ENCODE data around the gene CLEC4G. TPM values are rescaled to one million over a fixed set of nuclear protein-coding genes. Genes with fewer than 3 reads are reported as not detected.

CLEC4G gene
- polyA plus RNA-seq, 2 of the 4 experiments (the other 2 are of a cell fraction): not detected

GRCh38 chr19:7703332-7703731, 28.6 kb downstream of the CLEC4G start:
- Histone ChIP-seq H3K4me1 (no peaks in the 10 kb centered on the region), H3K4me2 (no peak overlapping the region), H3K9me3 (no peaks in the 10 kb centered on the region), H3K27ac (no peak overlapping the region), H3K4me3 (no peak overlapping the region)
- 0 out of 6 replicates have a peak, but pooled peaks of 1 of the 2 experiments have one; percentile 24 for ATAC-seq
- TF ChIP-seq SREBF2 (IDR thresholded peaks at IDR 0.05) (no peak), NR3C1 (IDR thresholded peaks at IDR 0.05) (no peak), ATOH8 (CRISPR knock-in tag; IDR thresholded peaks at IDR 0.05; ENCODE audit: low read depth) (no peak), TFCP2L1 (CRISPR knock-in tag; IDR thresholded peaks at IDR 0.05) (no peak), SMC3 (IDR thresholded peaks at IDR 0.05) (no peak), HEYL (CRISPR knock-in tag; IDR thresholded peaks at IDR 0.05) (no peak), FOXS1 (CRISPR knock-in tag; IDR thresholded peaks at IDR 0.05) (no peak), BHLHE40 (IDR thresholded peaks at IDR 0.05; ENCODE audit: low read depth, low read length) (no peak), HOXB5 (CRISPR knock-in tag; IDR thresholded peaks at IDR 0.05) (no peak), GATA3 (IDR thresholded peaks at IDR 0.05; ENCODE audit: borderline replicate concordance) (no peak)
- TF ChIP-seq, protein P1, sequence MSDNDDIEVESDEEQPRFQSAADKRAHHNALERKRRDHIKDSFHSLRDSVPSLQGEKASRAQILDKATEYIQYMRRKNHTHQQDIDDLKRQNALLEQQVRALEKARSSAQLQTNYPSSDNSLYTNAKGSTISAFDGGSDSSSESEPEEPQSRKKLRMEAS (IDR thresholded peaks at IDR 0.05): no peak
- TF ChIP-seq, protein P2, sequence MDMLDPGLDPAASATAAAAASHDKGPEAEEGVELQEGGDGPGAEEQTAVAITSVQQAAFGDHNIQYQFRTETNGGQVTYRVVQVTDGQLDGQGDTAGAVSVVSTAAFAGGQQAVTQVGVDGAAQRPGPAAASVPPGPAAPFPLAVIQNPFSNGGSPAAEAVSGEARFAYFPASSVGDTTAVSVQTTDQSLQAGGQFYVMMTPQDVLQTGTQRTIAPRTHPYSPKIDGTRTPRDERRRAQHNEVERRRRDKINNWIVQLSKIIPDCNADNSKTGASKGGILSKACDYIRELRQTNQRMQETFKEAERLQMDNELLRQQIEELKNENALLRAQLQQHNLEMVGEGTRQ (IDR thresholded peaks at IDR 0.05): no peak
- FAIRE-seq: no peak
- WGBS (ENCODE audit: missing lambda C conversion rate): 68% methylated on average over 8 of the region's 8 CpGs
- CTCF ChIA-PET: interaction anchor here (1.2 kb wide), 1 partner anchor 135 kb away, joined by 3 read pairs; no protein-coding TSS in a partner anchor
- DNase-seq (ENCODE audit: low read depth in 1 of 2, low spot score in 1 of 2): peak in 1 of 2 experiments; percentile 27
- POLR2A ChIA-PET: interaction anchor here (0.6 kb wide), 1 partner anchor 566 kb away, joined by 3 read pairs; no protein-coding TSS in a partner anchor

DNA sequence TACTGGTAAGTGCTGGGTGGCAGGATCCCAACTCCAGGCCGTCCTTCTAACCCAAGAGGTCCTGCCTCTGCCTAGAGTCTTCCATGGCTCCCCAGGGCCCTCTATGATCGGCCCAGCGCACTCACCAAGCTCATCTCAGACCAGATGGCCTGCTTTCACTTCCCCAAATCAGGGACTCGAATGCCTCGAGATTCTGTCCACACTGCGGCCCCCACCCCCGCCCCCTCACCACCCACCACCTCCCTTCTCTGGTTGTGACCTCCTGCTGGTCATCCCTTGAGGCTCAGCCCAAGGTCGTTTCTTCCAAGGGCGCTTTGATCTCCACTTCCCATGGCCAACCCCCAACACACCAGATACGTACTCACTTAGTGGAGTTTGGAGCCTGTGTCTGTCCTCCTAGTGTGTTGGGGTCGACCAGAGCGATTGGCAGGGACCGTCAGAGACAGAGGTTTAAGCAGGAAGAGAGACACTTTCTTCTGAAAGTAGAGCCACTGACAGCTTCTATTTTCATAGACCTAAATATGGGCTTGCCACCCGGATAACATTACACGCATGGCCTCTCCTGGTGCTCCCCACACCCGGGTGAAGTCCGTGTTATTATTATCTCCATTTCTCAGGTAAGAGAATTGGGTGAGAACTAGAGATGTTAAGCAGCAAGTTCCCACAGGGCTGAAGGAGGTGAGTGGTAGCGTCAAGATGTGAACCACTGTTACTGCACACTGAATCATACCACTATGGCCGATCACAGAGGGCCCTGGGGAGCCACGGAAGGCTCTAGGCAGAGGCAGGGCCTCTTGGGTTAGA, 30.1 kb downstream of the CLEC4G start, which contains the start of gene FCER2:
TSS of gene FCER2 (minus strand) at position 478 of the 804 bp plus-strand sequence. CDS start 2,371 bp downstream, outside the sequence.
- FAIRE-seq (no peak), ATAC-seq (no peak), DNase-seq (ENCODE audit: low read depth in 1 of 2, low spot score in 1 of 2) (no peak)
- Histone ChIP-seq H3K27ac (no peak within 1 kb of the TSS), H3K4me1 (no peaks in the 10 kb centered on the region), H3K9me3 (no peaks in the 10 kb centered on the region), H3K4me2 (no peak within 1 kb of the TSS), H3K4me3 (no peak within 1 kb of the TSS)
- no peak for TF ChIP-seq CHD2 (IDR thresholded peaks at IDR 0.05; ENCODE audit: low read length, partially characterized antibody)
- TF ChIP-seq ZFP36 (IDR thresholded peaks at IDR 0.05; ENCODE audit: borderline replicate concordance, partially characterized antibody): peak; percentile 27
- POLR2A ChIA-PET: no interaction called here
- WGBS (ENCODE audit: missing lambda C conversion rate): 34% methylated on average over 17 of the region's 20 CpGs
- CTCF ChIA-PET: no interaction called here

DNA sequence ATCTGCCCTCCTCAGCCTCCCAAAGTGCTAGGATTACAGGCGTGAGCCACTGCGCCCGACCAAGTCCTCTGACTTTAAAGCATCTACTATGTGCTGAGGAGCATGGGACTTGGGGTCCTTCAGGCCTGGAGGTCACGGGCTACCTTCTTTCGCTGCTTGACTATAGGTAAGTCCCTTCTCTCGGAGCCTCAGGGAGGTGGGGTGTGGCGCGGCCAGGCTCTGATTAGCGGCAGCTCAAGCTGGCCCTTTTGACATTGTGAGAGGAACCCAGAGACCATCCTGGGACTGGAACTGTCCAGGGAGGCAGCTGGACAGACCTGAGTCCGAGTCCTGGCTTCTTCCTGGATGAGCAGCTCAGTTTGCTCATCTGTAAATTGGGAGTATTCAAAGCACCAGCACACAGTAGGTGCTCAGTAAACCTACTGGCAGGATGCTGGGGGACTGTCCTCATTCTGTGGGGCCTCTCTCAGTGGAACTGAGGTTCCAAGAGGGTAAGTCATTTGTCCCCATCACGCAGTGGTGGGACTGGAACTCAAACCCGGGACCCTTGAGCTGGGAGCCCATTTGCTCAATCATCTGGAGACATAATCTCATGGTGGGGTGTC, 30.8 kb downstream of the CLEC4G start:
- Histone ChIP-seq H3K27ac (no peak overlapping the region), H3K4me2 (no peak overlapping the region), H3K4me3 (no peak overlapping the region), H3K4me1 (no peaks in the 10 kb centered on the region), H3K9me3 (no peaks in the 10 kb centered on the region)
- CTCF ChIA-PET: no interaction called here
- 100% methylated on average over 1 of the region's 12 CpGs for WGBS (ENCODE audit: missing lambda C conversion rate)
- no peak for ATAC-seq
- POLR2A ChIA-PET: no interaction called here
- no peak for FAIRE-seq
- no peak for DNase-seq (ENCODE audit: low read depth in 1 of 2, low spot score in 1 of 2)
- TF ChIP-seq JUNB (IDR thresholded peaks at IDR 0.05) (no peak), ZNF302 (CRISPR knock-in tag; IDR thresholded peaks at IDR 0.05) (no peak), ATOH8 (CRISPR knock-in tag; IDR thresholded peaks at IDR 0.05; ENCODE audit: low read depth) (no peak), MYC (IDR thresholded peaks at IDR 0.05; ENCODE audit: borderline replicate concordance, low read length) (no peak), NR3C1 (IDR thresholded peaks at IDR 0.05) (no peak), HDAC2 (IDR thresholded peaks at IDR 0.05) (no peak), MAFK (IDR thresholded peaks at IDR 0.05; ENCODE audit: partially characterized antibody) (no peak), POLR2A (IDR thresholded peaks at IDR 0.05; ENCODE audit: low read length) (no peak), HES2 (IDR thresholded peaks at IDR 0.05) (no peak), CHD2 (IDR thresholded peaks at IDR 0.05; ENCODE audit: low read length, partially characterized antibody) (no peak), HMGXB4 (CRISPR knock-in tag; IDR thresholded peaks at IDR 0.05; ENCODE audit: borderline replicate concordance) (no peak), FOSB (CRISPR knock-in tag; IDR thresholded peaks at IDR 0.05) (no peak), EP300 (IDR thresholded peaks at IDR 0.05) (no peak), JUN (IDR thresholded peaks at IDR 0.05) (no peak), ZFP36 (IDR thresholded peaks at IDR 0.05; ENCODE audit: borderline replicate concordance, partially characterized antibody) (no peak), EHF (CRISPR knock-in tag; IDR thresholded peaks at IDR 0.05) (no peak)
- TF ChIP-seq, protein P3, sequence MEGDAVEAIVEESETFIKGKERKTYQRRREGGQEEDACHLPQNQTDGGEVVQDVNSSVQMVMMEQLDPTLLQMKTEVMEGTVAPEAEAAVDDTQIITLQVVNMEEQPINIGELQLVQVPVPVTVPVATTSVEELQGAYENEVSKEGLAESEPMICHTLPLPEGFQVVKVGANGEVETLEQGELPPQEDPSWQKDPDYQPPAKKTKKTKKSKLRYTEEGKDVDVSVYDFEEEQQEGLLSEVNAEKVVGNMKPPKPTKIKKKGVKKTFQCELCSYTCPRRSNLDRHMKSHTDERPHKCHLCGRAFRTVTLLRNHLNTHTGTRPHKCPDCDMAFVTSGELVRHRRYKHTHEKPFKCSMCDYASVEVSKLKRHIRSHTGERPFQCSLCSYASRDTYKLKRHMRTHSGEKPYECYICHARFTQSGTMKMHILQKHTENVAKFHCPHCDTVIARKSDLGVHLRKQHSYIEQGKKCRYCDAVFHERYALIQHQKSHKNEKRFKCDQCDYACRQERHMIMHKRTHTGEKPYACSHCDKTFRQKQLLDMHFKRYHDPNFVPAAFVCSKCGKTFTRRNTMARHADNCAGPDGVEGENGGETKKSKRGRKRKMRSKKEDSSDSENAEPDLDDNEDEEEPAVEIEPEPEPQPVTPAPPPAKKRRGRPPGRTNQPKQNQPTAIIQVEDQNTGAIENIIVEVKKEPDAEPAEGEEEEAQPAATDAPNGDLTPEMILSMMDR (IDR thresholded peaks at IDR 0.05): no peak
